Activated gamma-delta T cell (primary cell): Measurements from ENCODE around the gene RAG2.

Experiments used
- DNase-seq: peaks from one replicate; lab custom pipeline; 2025; lab: John Stamatoyannopoulos, UW
- total RNA-seq, 2 donors: gene quantifications; one replicate each; lab custom pipeline; 2026; lab: John Stamatoyannopoulos, UW

Gene RAG2
- total RNA-seq, result 0 reads per million in 2 donors

DNA sequence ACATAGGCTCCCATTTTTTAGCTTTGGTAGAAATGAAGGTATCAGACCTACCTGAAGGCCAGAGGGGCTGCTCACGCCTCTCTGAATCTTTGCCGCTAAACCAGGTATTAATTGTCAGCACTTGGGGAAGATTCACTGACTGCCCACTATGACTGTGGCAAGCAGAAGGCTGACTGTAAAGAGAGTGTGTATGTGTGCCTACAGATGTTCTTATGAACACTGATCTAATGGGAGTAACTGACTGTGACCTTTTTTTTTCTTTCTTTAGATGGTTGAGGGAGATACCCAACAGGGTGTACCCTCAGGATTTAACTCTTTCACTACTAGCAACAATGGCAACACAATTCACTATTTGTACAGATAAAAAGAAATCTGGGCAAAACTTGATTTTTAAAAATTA lies at the start of gene RAG2:
Gene RAG2 (minus strand): TSS at position 186 of the 400 bp plus-strand sequence. CDS start 4,068 bp downstream, outside the sequence.
- DNase-seq, result no peak

DNA sequence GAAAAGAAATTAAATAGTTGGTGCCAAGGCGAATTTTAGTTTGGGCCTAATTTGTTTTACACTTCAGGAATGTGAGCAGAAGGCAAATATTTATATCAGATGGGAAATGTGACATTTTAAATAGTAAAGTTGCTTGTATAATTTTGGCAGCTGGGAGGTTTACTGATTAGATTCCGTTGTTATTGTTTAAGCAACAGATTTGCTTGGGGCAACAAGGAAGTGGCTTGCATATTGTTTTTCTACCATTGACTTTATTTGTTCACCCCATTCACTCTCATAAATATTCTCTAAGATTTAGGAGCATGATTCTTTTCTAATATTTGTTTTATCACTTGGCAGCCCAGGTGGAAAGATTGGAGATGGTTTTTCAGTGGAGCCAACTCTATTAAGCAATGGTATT lies 40.5 kb upstream of the RAG2 start:
- DNase-seq, result no peak

DNA sequence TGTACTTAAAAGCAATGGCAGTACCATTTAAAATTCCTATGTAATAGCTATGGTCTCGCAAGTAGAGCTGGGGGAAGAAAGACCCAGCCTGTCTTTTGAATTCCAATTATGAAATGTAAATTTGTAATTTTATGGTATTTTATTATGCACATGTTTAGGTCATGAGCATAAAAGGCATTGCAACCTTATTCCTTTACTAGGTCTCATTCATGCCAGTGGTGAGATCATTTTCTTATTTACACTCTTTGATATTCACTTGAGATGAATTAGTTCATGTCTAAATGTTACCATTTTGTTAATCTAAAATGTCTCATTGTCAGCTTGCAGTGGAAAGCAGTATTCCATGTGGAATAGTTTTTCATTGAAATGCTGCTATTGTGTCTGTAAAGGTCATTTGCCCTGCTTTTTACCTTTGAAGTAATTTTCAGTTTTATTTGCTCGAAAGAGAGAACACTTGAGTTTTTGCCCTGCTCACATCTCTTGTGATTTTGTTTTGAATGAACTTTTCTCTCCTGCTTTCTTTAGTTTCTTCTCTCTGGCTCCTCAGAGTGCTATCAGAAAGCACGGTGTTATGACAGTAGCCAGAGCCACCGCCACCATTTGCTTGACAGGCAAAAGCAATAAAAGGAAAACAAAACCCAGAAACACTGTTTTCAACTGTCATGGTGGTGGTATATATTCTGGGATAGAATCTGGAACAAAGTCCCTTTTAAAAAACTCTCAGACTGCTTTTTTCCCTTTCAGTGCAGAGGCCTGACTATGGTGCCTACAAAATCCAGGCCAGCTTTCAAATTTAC lies 37.2 kb upstream of the RAG2 start:
- DNase-seq, result no peak

DNA sequence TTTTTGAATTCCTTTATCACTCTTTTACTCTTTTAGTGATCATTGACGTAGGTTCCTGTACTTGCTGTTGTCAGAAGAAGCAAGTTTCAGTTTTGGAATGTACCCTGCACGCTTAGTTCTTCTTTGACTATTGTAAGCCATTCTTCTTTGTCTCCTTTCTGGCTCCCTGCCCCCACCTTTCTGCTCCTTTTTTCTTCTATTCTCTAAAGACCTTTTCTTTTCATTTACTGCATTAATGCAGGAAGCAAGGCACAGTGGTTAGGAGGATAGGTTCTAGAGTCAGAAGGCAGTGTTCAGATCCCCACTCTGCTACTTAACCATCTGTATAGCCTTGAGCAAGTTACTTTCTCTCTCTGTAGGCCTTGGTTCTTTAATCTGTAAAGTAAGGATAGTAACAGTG lies 33.7 kb upstream of the RAG2 start:
- DNase-seq, result no peak

DNA sequence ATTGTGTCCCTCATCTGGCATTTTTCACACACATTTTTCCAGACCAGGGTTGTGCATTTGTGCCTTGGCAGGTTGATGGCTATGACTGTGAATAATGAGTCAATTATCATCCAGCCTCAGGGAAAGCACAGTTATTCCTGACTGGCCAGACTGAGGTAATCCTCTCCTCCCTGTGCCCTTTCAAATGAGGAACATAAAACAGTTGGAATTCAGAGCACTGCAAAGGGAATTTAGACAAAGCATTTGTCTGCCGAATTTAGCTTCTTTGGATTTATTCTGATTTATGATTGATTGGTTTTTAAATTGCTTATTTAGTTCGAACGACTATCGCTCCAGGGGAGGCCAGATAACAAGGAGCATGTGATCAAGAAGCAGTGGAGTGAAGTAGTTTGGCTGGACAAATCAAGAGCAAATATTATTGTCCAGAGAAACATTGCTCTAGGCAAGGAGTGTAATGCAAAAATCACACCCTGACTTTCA lies 30.8 kb upstream of the RAG2 start:
- DNase-seq, result no peak

DNA sequence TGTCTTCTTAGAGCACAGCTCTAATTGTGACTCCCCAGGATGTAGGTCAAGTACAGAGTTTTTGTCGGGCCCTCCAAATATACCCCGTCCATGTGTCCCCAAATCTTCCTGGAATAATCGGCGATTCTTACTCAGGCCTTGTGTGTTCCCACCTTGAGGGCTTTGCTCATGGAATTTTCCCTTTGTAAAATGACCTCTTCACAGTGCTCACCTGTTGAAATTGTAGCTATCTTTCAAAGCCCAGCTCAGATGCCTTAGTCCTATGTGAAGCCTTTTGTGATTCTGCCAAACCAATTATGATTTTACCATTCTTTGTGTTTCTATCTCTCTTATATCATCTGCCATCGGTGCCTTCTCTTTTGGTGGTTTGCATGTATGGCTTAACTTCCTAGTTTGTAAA lies 30.1 kb upstream of the RAG2 start:
- no peak for DNase-seq

DNA sequence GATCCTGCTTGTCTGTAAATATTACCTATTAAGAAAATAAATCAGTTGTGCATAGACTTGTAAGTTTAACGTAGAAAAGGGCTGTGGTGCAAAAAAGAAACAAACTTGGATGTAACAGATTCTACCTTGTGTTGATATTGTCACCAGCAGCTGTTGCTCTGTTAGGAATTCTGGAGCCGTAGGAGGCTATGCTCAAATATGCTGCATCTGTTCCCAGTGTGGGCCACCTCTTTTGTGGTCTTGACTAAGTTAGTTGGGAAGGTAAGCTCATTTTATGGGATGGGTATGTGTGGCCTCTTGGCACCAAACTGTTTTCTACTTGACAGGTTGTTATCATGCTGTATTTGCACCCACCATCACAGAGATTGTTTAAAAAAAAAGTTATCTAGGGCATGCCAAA lies 29.4 kb upstream of the RAG2 start:
- DNase-seq, result no peak

DNA sequence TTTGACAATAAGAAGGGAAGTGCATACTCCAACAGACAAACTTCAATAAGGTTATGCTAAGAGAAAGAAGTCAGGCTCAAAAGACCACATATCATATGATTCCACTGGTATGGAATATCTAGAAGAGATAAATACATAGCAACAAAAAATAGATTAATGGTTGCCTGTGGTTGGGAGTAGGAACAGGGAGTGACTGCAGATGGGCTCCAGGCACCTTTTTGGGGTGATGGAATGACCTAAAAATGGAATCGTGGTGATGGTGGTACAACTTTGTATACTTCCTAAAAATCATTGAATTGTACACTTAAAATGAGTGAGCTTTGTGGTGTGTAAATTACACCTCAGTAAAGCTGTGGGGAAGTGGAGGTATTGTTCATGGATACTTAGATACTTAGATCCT lies 29.0 kb upstream of the RAG2 start:
- no peak for DNase-seq

DNA sequence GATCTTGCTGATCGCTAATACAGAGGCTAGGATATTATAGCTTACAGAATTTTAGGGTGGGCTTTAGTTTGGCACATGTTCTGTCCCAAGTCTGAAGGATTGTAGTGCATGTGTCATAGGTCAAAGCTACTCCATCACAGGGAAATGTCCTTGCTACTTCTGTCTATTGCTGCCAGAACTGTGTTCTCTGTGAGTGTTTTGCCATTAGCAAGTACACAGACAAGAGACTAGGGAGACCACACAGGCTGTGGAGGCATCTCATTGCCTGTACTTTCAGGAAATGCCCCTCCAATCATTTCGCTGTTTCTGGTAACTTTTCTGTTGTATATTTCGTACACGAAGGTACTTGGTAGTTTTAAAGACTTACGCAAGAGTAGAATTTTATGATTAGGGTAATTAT lies 25.5 kb upstream of the RAG2 start:
- DNase-seq, result no peak

DNA sequence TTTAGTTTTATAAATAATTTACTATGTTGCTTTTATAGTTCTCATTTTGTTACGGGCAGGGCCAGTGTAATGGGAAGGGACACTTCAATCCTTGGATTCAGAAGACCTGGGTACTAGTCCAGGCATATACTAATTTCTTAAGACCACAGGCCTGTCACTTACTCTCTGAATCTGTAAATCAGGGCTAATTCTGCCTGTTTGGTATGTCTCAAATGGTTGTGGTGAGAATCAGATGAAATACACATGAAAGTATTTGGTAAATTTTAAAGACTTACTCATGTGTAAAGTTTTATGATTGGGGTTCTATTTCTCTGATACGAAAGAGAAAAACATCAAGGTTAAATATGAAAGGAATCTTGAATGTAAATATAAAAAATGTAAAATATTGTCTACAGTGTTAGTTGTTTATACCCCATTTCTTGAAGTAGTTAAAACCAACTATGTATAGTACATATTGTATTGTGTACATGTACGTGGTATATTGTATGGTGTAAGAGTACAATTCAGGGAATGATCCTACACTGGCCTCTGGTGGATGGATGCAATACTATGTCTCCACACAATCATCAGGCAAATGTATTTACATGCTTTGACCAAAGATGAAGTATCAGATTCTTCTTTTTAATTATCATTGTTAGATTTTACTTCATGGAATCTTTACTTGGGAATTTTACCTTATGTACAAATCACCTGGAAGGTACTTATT lies 24.5 kb upstream of the RAG2 start:
- no peak for DNase-seq

DNA sequence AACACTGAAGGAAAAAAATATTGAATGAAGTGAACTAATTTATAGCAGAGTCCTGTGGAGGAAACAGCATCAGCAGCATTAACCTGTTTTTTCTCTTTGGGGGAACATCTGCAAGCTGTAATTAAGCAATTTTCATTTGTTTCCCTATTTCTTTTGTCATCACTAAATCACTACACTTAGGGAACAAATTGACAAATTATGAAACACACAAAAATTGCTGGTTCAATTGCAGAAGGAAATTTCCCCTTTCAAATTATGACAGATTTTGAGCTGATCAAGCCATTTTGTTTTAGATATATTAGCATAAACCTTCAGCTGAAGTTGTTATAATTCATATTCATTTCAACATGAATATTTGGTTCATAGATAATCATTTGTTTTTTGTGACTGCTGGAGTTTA lies 22.2 kb upstream of the RAG2 start:
- no peak for DNase-seq

DNA sequence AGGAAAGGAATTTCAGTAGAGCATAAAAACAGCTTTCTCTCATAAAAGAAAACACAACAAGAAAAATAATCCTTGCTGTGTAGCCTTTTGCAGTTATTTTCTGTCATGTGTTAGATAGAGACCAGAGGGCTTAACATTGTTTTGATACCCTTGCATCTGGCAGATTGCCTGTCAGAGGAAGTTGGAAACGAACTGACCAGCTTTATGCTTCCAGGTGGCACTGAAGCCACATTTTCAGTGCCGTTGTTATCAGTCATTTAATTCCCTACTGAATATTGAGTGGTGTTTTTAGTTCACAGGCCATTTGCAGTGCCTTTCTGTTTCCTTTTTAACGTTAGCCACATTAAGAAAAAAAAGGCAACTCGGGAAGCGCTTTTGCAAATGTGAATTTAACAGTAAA lies 21.5 kb upstream of the RAG2 start:
- no peak for DNase-seq

DNA sequence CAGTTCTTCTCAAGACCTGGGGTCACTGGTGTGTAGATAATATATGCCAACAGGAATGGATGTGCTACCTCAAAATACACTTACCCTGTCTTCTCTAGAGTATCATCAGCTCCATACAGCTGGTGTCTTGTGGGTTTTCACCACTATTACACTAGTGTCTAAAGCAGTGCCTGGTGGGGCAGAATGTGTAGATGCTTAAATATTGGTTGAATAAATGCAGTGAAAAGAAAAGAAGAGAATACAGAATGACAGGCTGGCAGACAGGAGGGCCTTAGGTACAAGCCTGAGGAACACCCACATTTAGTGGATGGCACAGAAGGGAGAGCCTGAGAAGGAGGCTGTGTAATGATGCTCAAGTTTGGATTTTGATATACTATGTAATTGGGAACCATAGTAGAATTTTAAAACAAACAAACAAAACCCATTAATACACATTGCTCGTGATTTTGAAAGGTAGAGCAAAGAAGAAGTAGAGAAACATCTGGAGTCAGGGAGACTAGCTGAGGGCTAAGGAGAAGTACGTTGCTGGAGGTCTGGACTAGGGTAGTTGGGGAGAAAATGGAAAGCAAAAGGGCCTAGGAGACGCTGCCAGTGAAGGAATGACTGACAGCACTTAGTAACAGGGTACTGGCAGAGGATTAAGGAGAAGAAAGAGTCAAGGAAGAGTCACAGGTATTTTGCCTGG lies 20.5 kb upstream of the RAG2 start:
- no peak for DNase-seq

DNA sequence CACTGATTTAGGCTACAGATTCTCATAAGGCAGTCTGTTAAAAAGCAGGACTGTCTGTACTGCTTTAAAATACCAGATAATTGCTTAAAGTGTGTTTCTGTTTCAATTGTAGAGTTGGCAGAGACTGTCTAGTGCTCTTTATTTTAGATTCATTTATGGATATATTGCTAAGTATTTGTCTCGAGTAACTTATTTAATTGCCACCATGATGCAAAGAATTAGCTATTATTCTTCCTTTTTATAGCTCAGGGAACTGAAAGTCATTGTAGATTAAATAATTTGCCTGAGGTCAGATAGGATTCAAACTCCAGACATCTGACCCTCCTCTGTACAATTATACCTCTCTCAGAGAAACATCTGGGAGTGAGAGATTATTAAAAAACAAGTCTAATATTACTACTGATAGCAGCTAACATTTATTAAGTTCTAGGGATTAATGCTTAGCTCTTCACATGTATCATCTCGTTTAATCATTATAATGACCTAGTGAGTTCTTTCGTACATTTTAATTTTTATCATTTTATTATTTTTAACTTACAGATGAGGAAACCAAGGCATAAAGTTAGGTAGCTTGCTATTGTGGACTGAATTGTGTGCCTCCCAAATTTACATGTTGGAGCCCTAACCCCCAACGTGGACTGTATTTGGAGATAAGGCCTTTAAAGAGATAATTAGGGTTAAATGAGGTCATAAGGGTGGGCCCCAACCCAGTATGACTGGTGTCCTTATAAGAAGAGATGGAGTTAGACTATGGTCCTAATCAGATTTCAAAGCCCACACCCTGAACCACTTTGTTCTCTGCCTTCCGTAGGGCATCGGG lies 19.7 kb upstream of the RAG2 start:
- no peak for DNase-seq

DNA sequence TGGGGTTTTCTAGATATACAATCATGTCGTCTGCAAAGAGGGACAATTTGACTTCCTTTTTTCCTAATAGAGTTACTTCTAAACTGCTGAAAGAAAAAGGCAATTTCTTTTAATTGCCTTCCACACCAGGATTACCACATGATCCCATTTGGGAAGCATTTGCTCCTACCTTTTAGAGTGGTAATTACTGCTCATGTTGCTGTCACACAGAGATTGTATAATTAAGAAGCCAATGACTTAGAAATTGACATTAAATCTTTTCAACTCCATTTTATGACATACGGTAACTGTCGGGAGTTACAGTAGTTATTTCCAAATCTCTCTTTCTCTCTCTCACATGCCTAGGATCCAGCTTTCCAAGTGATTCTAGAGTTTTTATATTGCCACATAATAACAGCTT lies 17.8 kb upstream of the RAG2 start:
- DNase-seq, result no peak

DNA sequence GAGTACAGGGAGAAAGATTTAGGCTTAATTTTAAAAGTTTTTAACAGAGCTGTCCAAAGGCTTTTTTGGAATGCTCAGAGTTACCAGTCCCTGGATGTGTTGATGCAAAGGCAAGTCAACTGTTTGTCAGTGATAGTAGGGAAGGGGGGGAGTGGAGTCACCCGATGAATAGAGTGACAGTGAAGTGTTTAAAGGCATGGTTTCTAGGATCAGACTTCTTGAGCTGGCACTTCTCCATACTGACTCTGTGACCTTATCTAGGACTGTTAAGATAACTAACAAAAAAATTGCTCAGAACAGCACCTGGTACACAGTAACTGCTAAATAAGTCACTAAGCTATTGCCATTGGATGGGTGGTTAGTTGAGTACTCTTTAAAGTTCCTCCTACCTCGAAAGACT lies 11.3 kb upstream of the RAG2 start:
- DNase-seq, result no peak

DNA sequence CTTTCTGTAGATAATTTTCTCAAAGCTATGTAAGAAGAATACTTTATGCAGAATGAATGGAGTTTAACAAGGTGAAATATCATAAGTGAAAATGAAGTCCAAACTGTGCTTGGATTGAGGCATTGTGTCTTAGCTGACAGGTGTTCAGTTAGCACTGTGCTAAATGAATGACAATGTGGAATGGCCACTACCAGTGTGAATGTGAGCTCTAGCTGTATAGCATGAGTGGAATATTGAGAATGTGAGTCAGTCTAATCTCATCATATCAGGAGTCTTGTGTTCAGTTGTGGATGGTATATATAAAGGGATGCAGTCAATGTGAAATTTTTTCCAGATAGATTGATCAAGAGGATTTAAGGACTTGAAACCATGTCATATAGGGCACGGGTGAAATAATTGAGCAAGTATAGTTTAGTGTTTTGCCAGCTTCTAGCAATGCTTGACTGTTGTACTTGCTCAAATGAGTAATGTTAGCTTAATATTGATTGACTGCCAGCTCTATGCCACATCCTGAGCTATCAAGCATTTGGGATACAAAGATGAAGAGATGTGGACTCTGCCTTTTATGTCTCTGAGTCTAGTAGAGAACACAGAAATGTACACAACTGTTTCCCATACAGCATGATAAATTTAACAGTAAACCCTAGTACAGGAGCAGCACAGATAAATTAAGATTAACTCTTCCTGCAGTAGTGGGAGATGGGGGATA lies 10.6 kb upstream of the RAG2 start:
- no peak for DNase-seq

DNA sequence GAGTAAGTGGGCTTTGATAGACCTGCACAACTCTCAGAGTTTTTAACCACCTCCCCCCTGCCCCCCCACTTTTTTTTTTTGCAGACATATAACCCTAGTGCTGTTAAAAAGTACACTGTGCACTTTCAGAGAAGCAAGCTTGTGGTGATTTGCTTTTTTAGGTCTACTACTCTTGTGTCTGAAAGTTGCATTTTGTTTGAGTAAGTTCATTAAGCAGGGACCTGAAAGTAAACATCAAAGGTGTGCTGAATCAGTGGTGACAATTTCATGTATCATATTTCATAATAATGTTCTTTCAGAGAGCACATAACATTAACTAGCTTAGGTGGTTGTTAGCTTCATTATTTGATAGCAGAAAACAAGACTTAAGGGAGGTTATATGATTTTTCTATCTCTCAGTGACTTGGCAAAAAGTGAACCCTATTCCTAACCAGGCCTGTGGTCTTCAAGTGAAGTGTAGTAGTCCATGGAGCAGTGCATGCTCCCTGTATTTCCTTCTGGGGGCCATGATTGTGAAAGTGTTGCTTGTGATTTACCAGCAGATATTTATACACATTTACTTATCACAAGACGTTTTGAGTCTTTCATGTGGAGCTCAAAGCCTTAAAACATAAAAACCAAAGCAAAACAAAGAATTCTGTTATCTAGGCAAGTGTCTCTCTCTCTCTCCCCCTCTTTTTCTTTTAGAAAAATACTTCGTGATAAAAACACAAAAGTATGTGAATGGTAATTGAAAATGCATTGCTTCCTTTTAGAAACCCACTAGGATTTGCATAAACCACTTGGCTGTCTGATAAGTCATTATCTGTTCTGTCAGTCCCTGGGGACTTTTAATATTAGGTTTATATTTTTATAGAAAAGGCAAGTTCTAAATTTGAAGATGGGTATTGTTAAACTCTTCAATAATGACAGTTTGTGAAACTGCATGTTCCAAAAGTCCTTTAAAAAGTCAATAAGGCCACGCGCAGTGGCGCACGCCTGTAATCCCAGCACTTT lies 7.5 kb upstream of the RAG2 start:
- no peak for DNase-seq

DNA sequence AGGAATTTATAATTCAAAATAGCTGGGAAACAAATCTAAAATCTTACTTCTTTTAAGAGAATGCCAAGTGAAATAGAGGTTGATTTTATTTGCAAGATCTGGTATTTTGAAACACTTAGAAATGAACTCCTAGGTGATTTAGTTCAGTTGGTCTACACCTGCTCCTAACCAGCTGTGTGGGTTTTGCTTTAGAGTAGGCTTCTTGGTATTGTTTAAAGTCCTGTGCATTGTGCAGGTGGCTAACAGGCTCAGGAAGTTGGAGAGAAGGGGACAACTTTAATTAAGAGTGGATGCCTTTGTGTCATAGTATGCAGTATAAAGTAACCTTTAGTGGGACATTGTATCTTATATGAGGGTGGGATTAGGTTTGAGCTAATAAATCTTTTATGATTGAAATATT lies 4.1 kb upstream of the RAG2 start:
- no peak for DNase-seq

DNA sequence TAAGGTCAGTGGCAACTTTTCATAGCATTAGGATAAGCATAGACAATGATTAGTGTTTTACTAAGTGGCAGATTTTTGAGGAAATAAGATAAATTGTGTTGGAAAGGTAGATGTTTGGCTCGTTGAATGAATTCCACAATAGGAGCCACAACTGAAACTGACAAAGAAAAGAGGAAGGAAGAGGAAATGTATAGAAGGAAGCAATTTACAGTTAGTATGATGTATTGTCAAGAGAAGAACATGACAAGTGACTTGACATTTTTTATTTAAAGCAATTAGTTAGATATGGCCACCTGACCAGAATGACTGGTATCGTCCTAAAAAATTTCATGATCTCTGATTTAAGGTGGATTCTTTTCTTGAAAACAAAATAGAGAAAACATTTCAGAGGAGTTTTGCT lies 3.1 kb upstream of the RAG2 start:
- DNase-seq, result no peak
